MM.1S (cell line): ENCODE measurements around the gene TMEM271.
"Not testable (repeated sequence)": the region's sequence is repeated elsewhere in the genome, so short reads cannot be mapped to it uniquely, and the experiment has no call there.

Experiments used
- DNase-seq: peaks from one replicate; pipeline ENCODE4 v3.0.0-alpha.2; 2015
- H2AFZ ChIP-seq: fragments of 300-600 bp; sonication (generic); 2 replicates; pipeline ENCODE4 v1.6.0; 2016; ENCODE audit warnings: antibody characterized with exemption, low read length
- H3F3A ChIP-seq: fragments of 300-600 bp; sonication (generic); 2 replicates; pipeline ENCODE4 v1.6.1; 2016; ENCODE audit warnings: mild to moderate bottlenecking, antibody characterized with exemption, low read length, moderate library complexity, mixed read lengths; ENCODE audit not compliant: insufficient read depth
- H3K27ac ChIP-seq: fragments of 300-600 bp; sonication (generic); 2 replicates; pipeline ENCODE4 v1.5.1; 2016; ENCODE audit warnings: mild to moderate bottlenecking, low read length
- H3K27me3 ChIP-seq: fragments of 300-600 bp; sonication (generic); replicated peaks from 2 replicates; pipeline ENCODE4 v1.6.0; 2016; ENCODE audit warnings: low read length; ENCODE audit not compliant: insufficient read depth
- H3K36me3 ChIP-seq: fragments of 300-600 bp; sonication (generic); replicated peaks from 2 replicates; pipeline ENCODE4 v1.6.1; 2016; ENCODE audit warnings: mild to moderate bottlenecking, low read length, mixed read lengths; ENCODE audit not compliant: insufficient read depth
- H3K4me1 ChIP-seq: fragments of 300-600 bp; sonication (generic); 2 replicates; pipeline ENCODE4 v1.6.1; 2016; ENCODE audit warnings: low read length, mixed read lengths
- H3K4me2 ChIP-seq: fragments of 300-600 bp; sonication (generic); 2 replicates; pipeline ENCODE4 v1.6.0; 2016; ENCODE audit warnings: low read depth, low read length
- H3K4me3 ChIP-seq: fragments of 300-600 bp; sonication (generic); 2 replicates; pipeline ENCODE4 v1.5.1; 2016; ENCODE audit warnings: low read length, mixed read lengths
- H3K79me2 ChIP-seq: fragments of 300-600 bp; sonication (generic); 2 replicates; pipeline ENCODE4 v1.6.1; 2016; ENCODE audit warnings: mixed run types, low read length, mixed read lengths
- H3K9ac ChIP-seq: fragments of 300-600 bp; sonication (generic); 2 replicates; pipeline ENCODE4 v1.6.1; 2016; ENCODE audit warnings: low read length, mixed read lengths
- H3K9me2 ChIP-seq: fragments of 300-600 bp; sonication (generic); replicated peaks from 2 replicates; pipeline ENCODE4 v1.6.1; 2016; ENCODE audit warnings: mild to moderate bottlenecking, low read length, mixed read lengths; ENCODE audit not compliant: insufficient read depth
- H3K9me3 ChIP-seq: fragments of 300-600 bp; sonication (generic); replicated peaks from 2 replicates; pipeline ENCODE4 v1.6.1; 2016; ENCODE audit warnings: mild to moderate bottlenecking, low read length, mixed read lengths; ENCODE audit not compliant: insufficient read depth
- H4K20me1 ChIP-seq: fragments of 300-600 bp; sonication (generic); 2 replicates; pipeline ENCODE4 v1.6.1; 2016; ENCODE audit warnings: mild to moderate bottlenecking, low read length, moderate library complexity, mixed read lengths; ENCODE audit not compliant: insufficient read depth
- EZH2 ChIP-seq: fragments of 300-600 bp; sonication (generic); optimal IDR thresholded peaks from 2 replicates; pipeline ENCODE3; 2017; ENCODE audit warnings: low read depth, mild to moderate bottlenecking, antibody characterized with exemption, low read length, mixed read lengths
- EZH2phosphoT487 ChIP-seq: fragments of 300-600 bp; sonication (generic); IDR thresholded peaks from 2 replicates; pipeline ENCODE4 v1.6.1; 2018; ENCODE audit warnings: antibody characterized with exemption, low read length
- TF ChIP-seq, protein P1 (sequence below): fragments of 300-600 bp; sonication (generic); IDR thresholded peaks from 2 replicates; pipeline ENCODE4 v1.5.1; 2016; ENCODE audit warnings: antibody characterized with exemption, low read length, mixed read lengths

TMEM271 gene

GRCh38 chr4:592825-593520 is 16.9 kb upstream of the TMEM271 start:
- Histone ChIP-seq H3K9ac (no peak overlapping the region), H3K79me2 (no peaks in the 10 kb centered on the region), H4K20me1 (no peaks in the 10 kb centered on the region), H3F3A (no peaks in the 10 kb centered on the region), H3K36me3 (no peaks in the 10 kb centered on the region), H3K9me2 (no peaks in the 10 kb centered on the region), H2AFZ (no peak overlapping the region), H3K9me3 (no peaks in the 10 kb centered on the region), H3K27ac (no peak overlapping the region), H3K4me2 (no peak overlapping the region), H3K27me3 (no peaks in the 10 kb centered on the region), H3K4me3 (no peak overlapping the region), H3K4me1 (no peaks in the 10 kb centered on the region)
- DNase-seq = no peak
- TF ChIP-seq, protein P1, sequence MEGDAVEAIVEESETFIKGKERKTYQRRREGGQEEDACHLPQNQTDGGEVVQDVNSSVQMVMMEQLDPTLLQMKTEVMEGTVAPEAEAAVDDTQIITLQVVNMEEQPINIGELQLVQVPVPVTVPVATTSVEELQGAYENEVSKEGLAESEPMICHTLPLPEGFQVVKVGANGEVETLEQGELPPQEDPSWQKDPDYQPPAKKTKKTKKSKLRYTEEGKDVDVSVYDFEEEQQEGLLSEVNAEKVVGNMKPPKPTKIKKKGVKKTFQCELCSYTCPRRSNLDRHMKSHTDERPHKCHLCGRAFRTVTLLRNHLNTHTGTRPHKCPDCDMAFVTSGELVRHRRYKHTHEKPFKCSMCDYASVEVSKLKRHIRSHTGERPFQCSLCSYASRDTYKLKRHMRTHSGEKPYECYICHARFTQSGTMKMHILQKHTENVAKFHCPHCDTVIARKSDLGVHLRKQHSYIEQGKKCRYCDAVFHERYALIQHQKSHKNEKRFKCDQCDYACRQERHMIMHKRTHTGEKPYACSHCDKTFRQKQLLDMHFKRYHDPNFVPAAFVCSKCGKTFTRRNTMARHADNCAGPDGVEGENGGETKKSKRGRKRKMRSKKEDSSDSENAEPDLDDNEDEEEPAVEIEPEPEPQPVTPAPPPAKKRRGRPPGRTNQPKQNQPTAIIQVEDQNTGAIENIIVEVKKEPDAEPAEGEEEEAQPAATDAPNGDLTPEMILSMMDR = no peak
- no peak for TF ChIP-seq EZH2
- TF ChIP-seq EZH2phosphoT487 = no peak

DNA sequence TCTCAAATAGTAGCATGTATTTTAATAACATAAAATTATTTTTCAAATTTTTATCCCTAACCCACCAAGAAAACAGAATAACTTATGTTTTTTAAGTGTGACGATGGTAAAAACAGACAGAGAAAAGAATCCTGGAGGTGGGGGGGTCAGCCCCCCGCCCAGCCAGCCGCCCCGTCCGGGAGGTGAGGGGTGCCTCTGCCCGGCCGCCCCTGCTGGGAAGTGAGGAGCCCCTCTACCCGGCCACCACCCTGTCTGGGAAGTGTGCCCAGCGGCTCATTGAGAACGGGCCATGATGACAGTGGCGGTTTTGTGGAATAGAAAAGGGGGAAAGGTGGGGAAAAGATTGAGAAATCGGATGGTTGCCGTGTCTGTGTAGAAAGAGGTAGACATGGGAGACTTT is 16.1 kb upstream of the TMEM271 start:
- H3K27me3 ChIP-seq, H3K79me2 ChIP-seq, H3K4me2 ChIP-seq, H3K9me3 ChIP-seq, H3K4me1 ChIP-seq, H2AFZ ChIP-seq, H4K20me1 ChIP-seq, H3K27ac ChIP-seq, H3K9ac ChIP-seq, DNase-seq, H3K4me3 ChIP-seq, H3K36me3 ChIP-seq, H3K9me2 ChIP-seq, H3F3A ChIP-seq: not testable (repeated sequence)

GRCh38 chr4:590313-590841 is 14.3 kb upstream of the TMEM271 start:
- Histone ChIP-seq H4K20me1 (no peaks in the 10 kb centered on the region), H3K4me2 (no peak overlapping the region), H2AFZ (no peak overlapping the region), H3K9me3 (no peaks in the 10 kb centered on the region), H3K36me3 (no peaks in the 10 kb centered on the region), H3K9ac (no peak overlapping the region), H3K4me1 (no peaks in the 10 kb centered on the region), H3K4me3 (no peak overlapping the region), H3K9me2 (no peaks in the 10 kb centered on the region), H3K79me2 (no peaks in the 10 kb centered on the region), H3K27ac (no peak overlapping the region), H3K27me3 (no peaks in the 10 kb centered on the region), H3F3A (no peaks in the 10 kb centered on the region)
- no peak for DNase-seq
- TF ChIP-seq, protein P1 = no peak
- TF ChIP-seq EZH2 (no peak), EZH2phosphoT487 (no peak)

- no peaks in the 10 kb centered on the region for H3K4me1 ChIP-seq
- no peaks in the 10 kb centered on the region for H3K9me3 ChIP-seq
- DNase-seq = no peak
- H3K4me3 ChIP-seq = no peak overlapping the region
- H3K27ac ChIP-seq = no peak overlapping the region
- H2AFZ ChIP-seq = no peak overlapping the region
- H3K36me3 ChIP-seq = no peaks in the 10 kb centered on the region
- H3K9ac ChIP-seq = no peak overlapping the region
- no peak for TF ChIP-seq EZH2phosphoT487
- TF ChIP-seq, protein P1 = no peak
- no peak for TF ChIP-seq EZH2
- no peaks in the 10 kb centered on the region for H3F3A ChIP-seq
- no peaks in the 10 kb centered on the region for H3K27me3 ChIP-seq
- no peaks in the 10 kb centered on the region for H3K9me2 ChIP-seq
- no peaks in the 10 kb centered on the region for H3K79me2 ChIP-seq
- H3K4me2 ChIP-seq = no peak overlapping the region
- H4K20me1 ChIP-seq = no peaks in the 10 kb centered on the region
These were observed 13.3 kb upstream of the TMEM271 start for GRCh38 chr4:589219-589963.
